Left lung (tissue), 10 donors: Measurements from ENCODE around the gene MKRN2. TPM values are rescaled to one million over a fixed set of nuclear protein-coding genes. Genes with fewer than 3 reads are reported as not detected.
"Not testable (repeated sequence)": the region's sequence is repeated elsewhere in the genome, so short reads cannot be mapped to it uniquely, and the experiment has no call there.

Experiments
- ATAC-seq: fragments of 200-7000 bp; cut with Tn5 transposase; one replicate; pipeline ENCODE4 v1.9.1; 2020; ENCODE audit warnings: moderate library complexity
- DNase-seq, 4 donors: peaks; one replicate each; pipeline ENCODE4 v3.0.0-alpha.2; 2013 to 2020
- H3K27ac ChIP-seq, 2 donors: fragments of 200-600 bp; sonication (generic) in 1 of 2; one replicate each; pipeline versions ENCODE4 v1.5.0 to v1.8.0; 2020 to 2021
- H3K27me3 ChIP-seq, 2 donors: fragments of 200-600 bp; sonication (generic) in 1 of 2; one replicate each; pipeline versions ENCODE4 v1.5.0 to v1.8.0; 2020 to 2021
- H3K36me3 ChIP-seq, 2 donors: fragments of 200-600 bp; sonication (generic) in 1 of 2; one replicate each; pipeline versions ENCODE4 v1.5.0 to v1.8.0; 2020 to 2021
- H3K4me1 ChIP-seq, 2 donors: fragments of 200-600 bp; one replicate each; pipeline ENCODE4 v1.8.0; 2021
- H3K4me3 ChIP-seq, 2 donors: fragments of 200-600 bp; sonication (generic) in 1 of 2; one replicate each; pipeline versions ENCODE4 v1.5.0 to v1.8.0; 2020 to 2021; ENCODE audit warnings: mild to moderate bottlenecking in 1 of 2
- H3K9me3 ChIP-seq, 2 donors: fragments of 200-600 bp; sonication (generic) in 1 of 2; one replicate each; pipeline versions ENCODE4 v1.5.0 to v1.8.0; 2020 to 2021
- CTCF ChIP-seq, 2 donors: fragments of 200-600 bp; sonication (generic) in 1 of 2; IDR thresholded peaks; one replicate each; pipeline versions ENCODE4 v1.5.0 to v1.8.0; 2021; ENCODE audit warnings: antibody characterized with exemption in 2 of 2
- intact Hi-C, 2 donors: fragments of 100-400 bp; cut with DNase I; formaldehyde crosslinking; loops; one replicate each; pipeline versions ENCODE4 v1.11.2 to v1.14.2; 2022
- polyA plus RNA-seq, 6 donors: library from polyadenylated mRNA; unstranded; fragments of 120-200 nt; gene quantifications; one replicate each; pipeline ENCODE4 v1.2.1, GENCODE V29; 2013; ENCODE audit not compliant: insufficient read length in 6 of 6
- total RNA-seq, 2 donors: library from RNA; stranded (reverse); fragmentation: NEBNext Ultra II Directional; extraction: Animal tissue kit (Norgen Biotek cat#: 25700); gene quantifications; one replicate each; pipeline ENCODE4 v1.2.1, GENCODE V29; 2021
- donor health status: DM: no; HTN: yes; CAD: no.
- donor health status: DM: no; HTN: no; CAD: no.

Gene MKRN2
- total and polyA plus RNA-seq, 8 donors: 20.3 to 40.5 (median 36.8) TPM

DNA sequence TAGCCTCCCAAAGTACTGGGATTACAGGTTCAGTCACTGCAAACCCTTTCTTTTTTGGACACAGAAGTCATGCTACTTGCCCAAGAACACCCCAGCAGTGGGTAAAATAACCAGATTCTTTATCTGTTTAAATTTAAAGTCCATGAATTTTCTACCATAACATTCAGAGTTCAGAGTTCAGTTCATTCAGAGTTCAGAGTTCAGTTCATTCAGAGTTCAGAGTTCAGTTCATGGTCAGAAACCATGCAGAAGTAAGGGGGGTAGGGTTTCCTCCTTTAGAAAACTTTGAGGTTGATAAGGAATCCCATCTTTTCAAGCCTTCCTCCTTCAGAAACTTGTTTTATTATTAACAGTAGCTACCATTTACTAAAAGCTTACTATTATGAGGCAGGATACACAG is 63.8 kb downstream of the MKRN2 start:
- ATAC-seq: no peak
- no peaks in the 10 kb centered on the region for H3K9me3 ChIP-seq
- peak overlapping the region in 1 of 2 donors; percentile 18 for H3K27ac ChIP-seq
- H3K4me3 ChIP-seq: no peak overlapping the region
- TF ChIP-seq CTCF (IDR thresholded peaks at IDR 0.05): no peak
- H3K4me1 ChIP-seq: peaks cover 0 to 45% of the 10 kb centered on the region in 2 donors
- peaks cover 0 to 25% of the 10 kb centered on the region in 2 donors for H3K36me3 ChIP-seq
- DNase-seq: no peak
- intact Hi-C loops: no loop called here
- H3K27me3 ChIP-seq: no peaks in the 10 kb centered on the region

DNA sequence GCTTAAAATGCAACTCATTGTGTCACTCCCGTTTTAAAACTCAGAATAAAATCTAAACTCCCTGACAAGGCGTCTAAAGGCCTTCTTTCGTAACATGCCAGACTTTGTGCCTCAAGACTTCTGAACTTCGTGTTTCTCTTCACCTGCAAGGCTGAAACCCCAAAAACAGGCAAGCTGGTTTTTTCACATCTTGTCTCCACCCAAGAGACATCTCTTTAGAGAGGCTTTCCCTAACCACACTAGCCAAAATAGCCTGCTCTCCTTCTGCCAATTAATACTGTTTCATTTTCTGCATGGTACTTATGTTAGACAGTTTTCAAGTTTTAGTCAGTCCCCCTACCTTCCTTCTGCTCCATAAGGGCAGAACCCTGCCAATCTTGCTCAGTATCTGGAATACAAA is 65.4 kb downstream of the MKRN2 start:
- no peaks in the 10 kb centered on the region for H3K9me3 ChIP-seq
- no peaks in the 10 kb centered on the region for H3K27me3 ChIP-seq
- peak overlapping the region in 1 of 2 donors; percentile 23 for H3K27ac ChIP-seq
- intact Hi-C loops: no loop called here
- H3K36me3 ChIP-seq: peaks cover 0 to 11% of the 10 kb centered on the region in 2 donors
- ATAC-seq (no peak), DNase-seq (no peak)
- no peak for TF ChIP-seq CTCF (IDR thresholded peaks at IDR 0.05)
- no peak overlapping the region for H3K4me3 ChIP-seq
- H3K4me1 ChIP-seq: peaks cover 0 to 59% of the 10 kb centered on the region in 2 donors

DNA sequence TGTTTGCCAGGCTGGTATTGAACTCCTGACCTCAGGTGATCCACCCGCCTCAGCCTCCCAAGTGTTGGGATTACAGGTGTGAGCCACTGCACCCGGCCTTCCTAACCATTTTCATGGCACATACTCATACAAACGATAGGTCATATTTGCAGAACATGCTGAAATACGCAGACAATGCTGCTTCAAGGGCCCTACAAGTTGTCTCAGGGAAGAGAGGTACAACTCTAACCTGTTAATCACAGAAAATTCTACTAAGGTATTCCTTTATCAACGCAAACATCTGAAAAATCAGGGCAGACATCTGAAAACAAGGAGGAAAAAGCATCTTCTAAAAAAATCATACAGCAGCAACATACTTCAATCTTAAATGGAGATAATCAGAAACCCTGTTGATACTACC is 67.2 kb downstream of the MKRN2 start:
- Histone ChIP-seq H3K9me3 (no peaks in the 10 kb centered on the region), H3K4me1 (peaks cover 0 to 73% of the 10 kb centered on the region in 2 donors), H3K4me3 (no peak overlapping the region), H3K27ac (no peak overlapping the region), H3K36me3 (no peaks in the 10 kb centered on the region), H3K27me3 (no peaks in the 10 kb centered on the region)
- TF ChIP-seq CTCF (IDR thresholded peaks at IDR 0.05): no peak
- DNase-seq: no peak
- intact Hi-C loops: no loop called here
- ATAC-seq: peak; percentile 38

- H3K27ac ChIP-seq, H3K4me3 ChIP-seq, H3K27me3 ChIP-seq, H3K9me3 ChIP-seq, DNase-seq, ATAC-seq, intact Hi-C loops, H3K36me3 ChIP-seq: not testable (repeated sequence)
- H3K4me1 ChIP-seq: peaks cover 7 to 82% of the 10 kb centered on the region in 2 donors
Measured at GRCh38 chr3:12624964-12625363, 68.1 kb downstream of the MKRN2 start.

DNA sequence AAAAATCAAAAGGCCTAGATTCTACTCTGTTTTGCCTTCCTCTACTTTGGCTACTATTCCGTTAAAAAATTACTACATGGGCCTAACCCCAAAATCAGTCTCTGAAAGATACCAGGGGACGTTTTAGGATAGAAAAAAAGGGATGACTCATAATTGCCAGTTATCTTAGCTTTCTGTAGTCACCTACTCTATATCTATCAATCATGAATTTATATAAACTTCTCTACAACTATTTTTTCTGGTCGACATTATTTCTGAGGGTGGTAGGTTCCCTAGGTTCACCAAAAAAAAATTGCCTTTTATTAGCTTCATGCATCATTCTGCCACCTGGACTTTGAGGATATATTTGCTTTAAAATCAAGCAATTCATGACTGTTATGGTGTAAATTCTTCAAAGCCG is 70.5 kb downstream of the MKRN2 start:
- intact Hi-C loops: no loop called here
- Histone ChIP-seq H3K4me3 (no peak overlapping the region), H3K9me3 (no peaks in the 10 kb centered on the region), H3K4me1 (peaks cover 7 to 77% of the 10 kb centered on the region in 2 donors), H3K36me3 (no peaks in the 10 kb centered on the region), H3K27me3 (no peaks in the 10 kb centered on the region), H3K27ac (no peak overlapping the region)
- ATAC-seq: no peak
- TF ChIP-seq CTCF (IDR thresholded peaks at IDR 0.05): no peak
- no peak for DNase-seq

- Histone ChIP-seq H3K36me3 (no peaks in the 10 kb centered on the region), H3K27ac (no peak overlapping the region), H3K27me3 (no peaks in the 10 kb centered on the region), H3K4me1 (peaks cover 7 to 78% of the 10 kb centered on the region in 2 donors), H3K4me3 (no peak overlapping the region), H3K9me3 (no peaks in the 10 kb centered on the region)
- no peak for DNase-seq
- TF ChIP-seq CTCF (IDR thresholded peaks at IDR 0.05): no peak
- ATAC-seq: no peak
- intact Hi-C loops: no loop called here
Measured at GRCh38 chr3:12628813-12629212, 71.9 kb downstream of the MKRN2 start.
